ENCODE measurements around the gene PODXL2.

PODXL2 gene

DNA sequence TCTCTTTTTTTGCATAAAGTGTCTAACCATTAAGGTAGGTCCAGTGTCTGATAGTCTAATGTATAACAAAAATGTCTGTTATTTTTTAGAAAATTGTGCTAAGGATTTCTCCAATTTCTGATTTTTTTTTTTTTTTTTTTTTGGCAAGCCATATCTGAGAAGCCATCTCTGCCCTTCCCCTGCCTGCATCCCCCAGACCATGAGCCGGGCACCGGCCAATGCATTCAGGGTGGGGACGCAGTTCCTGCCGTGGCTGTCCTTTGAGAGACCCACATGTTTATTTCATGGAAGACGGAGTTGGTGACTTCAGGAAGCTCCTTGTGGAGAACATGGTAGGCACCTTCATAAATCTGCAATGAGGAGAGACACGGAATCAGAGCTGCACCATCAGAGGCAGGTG, 63.0 kb downstream of the PODXL2 start:
- TF ChIP-seq, protein P1, sequence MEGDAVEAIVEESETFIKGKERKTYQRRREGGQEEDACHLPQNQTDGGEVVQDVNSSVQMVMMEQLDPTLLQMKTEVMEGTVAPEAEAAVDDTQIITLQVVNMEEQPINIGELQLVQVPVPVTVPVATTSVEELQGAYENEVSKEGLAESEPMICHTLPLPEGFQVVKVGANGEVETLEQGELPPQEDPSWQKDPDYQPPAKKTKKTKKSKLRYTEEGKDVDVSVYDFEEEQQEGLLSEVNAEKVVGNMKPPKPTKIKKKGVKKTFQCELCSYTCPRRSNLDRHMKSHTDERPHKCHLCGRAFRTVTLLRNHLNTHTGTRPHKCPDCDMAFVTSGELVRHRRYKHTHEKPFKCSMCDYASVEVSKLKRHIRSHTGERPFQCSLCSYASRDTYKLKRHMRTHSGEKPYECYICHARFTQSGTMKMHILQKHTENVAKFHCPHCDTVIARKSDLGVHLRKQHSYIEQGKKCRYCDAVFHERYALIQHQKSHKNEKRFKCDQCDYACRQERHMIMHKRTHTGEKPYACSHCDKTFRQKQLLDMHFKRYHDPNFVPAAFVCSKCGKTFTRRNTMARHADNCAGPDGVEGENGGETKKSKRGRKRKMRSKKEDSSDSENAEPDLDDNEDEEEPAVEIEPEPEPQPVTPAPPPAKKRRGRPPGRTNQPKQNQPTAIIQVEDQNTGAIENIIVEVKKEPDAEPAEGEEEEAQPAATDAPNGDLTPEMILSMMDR (IDR thresholded peaks at IDR 0.05; ENCODE audit: insufficient read depth, low read length, poor library complexity, severe bottlenecking) = no peak
- H3K27me3 ChIP-seq (replicated peaks; ENCODE audit: control insufficient read depth, insufficient read depth, low read length) = no peaks in the 10 kb centered on the region
- peaks cover 39% of the 10 kb centered on the region for H3K36me3 ChIP-seq (ENCODE audit: control insufficient read depth, insufficient read depth, low read length)
- H3K4me3 ChIP-seq (replicated peaks; ENCODE audit: low read depth, low read length) = no peak overlapping the region
- no peak for DNase-seq (ENCODE audit: extremely low read depth, insufficient read length)

DNA sequence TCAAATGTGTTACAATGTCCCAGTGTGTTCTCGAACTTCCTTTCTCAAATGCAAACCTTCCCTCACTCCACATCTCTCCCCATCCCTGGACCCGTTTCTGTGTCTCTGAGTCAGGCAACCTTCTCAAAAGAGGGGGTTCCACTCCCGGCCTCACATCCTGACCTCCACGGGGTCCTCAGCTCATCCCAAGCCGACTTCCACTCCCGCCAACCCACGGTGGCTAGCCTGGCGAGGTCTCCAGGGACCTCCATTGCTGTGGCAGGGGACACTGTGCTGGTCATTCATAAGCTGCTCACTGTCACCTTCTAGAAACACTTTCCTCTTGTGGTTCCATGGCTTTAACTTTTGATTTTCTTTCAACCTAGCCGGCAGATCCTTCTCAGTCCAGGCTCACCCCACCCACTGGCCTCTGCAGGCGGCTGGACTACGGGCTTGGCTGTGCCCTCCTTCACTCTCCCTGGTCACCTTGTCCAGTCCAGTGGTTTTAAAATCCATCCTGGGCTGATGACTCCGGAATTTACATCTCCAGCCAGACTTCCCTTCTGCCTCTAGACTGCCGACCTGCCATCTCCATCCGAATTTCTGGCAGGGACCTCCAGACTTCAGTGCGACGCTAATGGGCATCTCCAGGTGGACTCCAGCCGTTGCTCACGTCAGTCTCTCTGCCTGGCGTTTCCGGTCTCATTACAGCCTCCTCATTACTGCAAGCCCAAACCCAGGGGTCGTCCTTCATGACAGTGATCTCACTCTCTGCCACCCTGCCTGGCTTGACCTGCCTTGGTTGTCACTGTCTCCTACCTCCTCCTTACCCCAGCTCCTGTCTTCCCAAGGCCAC, 63.7 kb downstream of the PODXL2 start:
- no peak for DNase-seq (ENCODE audit: extremely low read depth, insufficient read length)
- peaks cover 39% of the 10 kb centered on the region for H3K36me3 ChIP-seq (ENCODE audit: control insufficient read depth, insufficient read depth, low read length)
- TF ChIP-seq, protein P1 (IDR thresholded peaks at IDR 0.05; ENCODE audit: insufficient read depth, low read length, poor library complexity, severe bottlenecking) = no peak
- H3K4me3 ChIP-seq (replicated peaks; ENCODE audit: low read depth, low read length) = no peak overlapping the region
- no peaks in the 10 kb centered on the region for H3K27me3 ChIP-seq (replicated peaks; ENCODE audit: control insufficient read depth, insufficient read depth, low read length)

DNA sequence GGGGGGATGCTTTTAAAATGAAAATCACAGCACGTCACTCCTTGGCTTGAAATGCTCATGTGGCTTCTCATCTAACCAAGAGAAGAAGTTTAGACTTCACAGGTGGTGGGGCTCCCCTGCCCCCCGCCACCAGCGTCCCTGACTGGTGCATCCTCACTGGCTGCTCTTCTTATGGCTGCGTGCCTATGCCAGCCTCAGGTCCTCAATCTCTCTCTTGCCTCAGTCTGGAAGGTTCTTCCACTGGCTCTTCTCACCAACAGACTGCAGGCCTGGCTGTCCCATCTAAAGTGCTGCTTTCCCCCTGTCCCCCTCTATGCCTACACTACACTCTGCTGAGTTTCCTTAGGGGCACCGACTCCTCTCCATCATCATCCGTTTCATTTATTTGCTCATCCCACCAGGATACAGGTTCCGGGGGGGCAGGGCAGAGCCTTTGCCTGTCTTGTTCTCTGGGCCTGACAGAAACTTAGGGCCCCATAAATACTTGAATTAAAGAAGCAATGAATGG, 64.4 kb downstream of the PODXL2 start:
- DNase-seq (ENCODE audit: extremely low read depth, insufficient read length) = no peak
- TF ChIP-seq, protein P1 (IDR thresholded peaks at IDR 0.05; ENCODE audit: insufficient read depth, low read length, poor library complexity, severe bottlenecking) = no peak
- H3K4me3 ChIP-seq (replicated peaks; ENCODE audit: low read depth, low read length) = no peak overlapping the region
- H3K27me3 ChIP-seq (replicated peaks; ENCODE audit: control insufficient read depth, insufficient read depth, low read length) = no peaks in the 10 kb centered on the region
- peaks cover 41% of the 10 kb centered on the region for H3K36me3 ChIP-seq (ENCODE audit: control insufficient read depth, insufficient read depth, low read length)

DNA sequence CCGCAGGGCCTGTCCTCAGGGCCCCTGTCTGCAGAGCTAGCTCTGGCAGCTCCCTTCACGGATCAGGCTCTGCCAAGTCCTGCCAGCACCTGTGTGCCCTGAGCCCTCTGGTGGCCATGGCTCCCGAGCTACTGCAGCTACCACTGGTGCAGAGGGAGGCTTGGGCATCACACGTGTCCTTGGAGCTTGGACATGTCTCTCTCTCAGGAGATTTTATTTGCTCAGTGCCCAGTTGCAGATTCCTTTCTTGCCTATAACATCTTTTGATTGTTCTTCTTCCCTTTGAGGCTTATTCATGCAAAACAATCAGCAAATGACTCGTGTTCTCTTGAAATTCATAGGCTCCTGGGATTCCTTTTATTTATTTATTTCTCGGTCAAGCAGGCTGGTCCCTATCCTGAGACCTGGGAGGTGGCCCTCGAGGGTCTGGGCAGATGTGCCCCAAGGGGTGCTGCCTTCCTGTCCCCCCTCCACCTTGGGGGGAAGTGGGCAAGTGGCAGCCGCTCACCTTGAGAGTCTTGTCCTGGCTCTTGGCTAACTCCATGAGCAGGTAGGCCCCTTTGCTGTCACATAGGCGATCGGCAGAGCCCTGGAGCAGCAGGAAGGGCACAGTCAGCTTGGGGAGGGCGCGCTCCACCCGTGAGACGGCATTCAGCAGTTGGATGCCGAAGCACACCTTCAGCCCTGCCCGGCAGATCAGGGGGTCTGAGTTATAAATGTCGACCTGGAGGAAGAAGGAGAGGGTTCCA, 65.7 kb downstream of the PODXL2 start:
- no peak for DNase-seq (ENCODE audit: extremely low read depth, insufficient read length)
- no peaks in the 10 kb centered on the region for H3K27me3 ChIP-seq (replicated peaks; ENCODE audit: control insufficient read depth, insufficient read depth, low read length)
- TF ChIP-seq, protein P1 (IDR thresholded peaks at IDR 0.05; ENCODE audit: insufficient read depth, low read length, poor library complexity, severe bottlenecking) = peak; percentile 45
- no peak overlapping the region for H3K4me3 ChIP-seq (replicated peaks; ENCODE audit: low read depth, low read length)
- H3K36me3 ChIP-seq (ENCODE audit: control insufficient read depth, insufficient read depth, low read length) = peaks cover 44% of the 10 kb centered on the region

DNA sequence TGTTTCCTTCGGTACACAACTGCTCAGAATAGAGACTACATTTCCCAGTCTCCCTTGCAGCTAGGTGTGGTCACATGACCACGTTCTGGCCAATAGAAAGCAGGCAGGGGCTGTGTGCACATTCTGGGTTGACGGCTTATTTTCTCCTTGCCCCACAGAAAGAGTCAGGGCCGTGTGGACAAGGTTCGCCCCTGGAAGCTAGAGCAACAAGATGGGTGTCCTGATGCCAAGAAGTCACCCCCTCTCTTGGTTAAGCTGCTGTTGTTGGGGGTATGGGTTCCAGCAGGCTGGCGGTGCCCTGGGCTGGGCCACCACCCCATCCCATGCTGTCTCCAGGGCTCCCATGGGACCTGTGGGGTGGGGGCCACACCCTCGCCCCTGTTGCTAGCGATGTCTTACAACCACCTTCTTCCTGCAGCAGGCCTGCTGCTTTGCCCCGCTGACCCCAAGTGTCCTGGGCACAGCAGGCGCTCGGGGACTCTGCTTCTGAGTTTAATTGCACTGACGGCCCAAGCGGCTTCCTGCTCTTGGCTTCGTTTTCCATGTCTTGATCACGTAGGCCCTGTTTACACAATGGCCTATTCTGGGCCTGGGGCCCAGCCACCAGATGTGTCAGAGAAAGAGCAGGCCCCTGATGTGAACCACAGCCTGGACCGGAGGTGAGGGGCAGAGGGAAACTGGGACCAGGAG, 68.7 kb downstream of the PODXL2 start:
- no peak overlapping the region for H3K4me3 ChIP-seq (replicated peaks; ENCODE audit: low read depth, low read length)
- H3K27me3 ChIP-seq (replicated peaks; ENCODE audit: control insufficient read depth, insufficient read depth, low read length) = no peaks in the 10 kb centered on the region
- peaks cover 41% of the 10 kb centered on the region for H3K36me3 ChIP-seq (ENCODE audit: control insufficient read depth, insufficient read depth, low read length)
- TF ChIP-seq, protein P1 (IDR thresholded peaks at IDR 0.05; ENCODE audit: insufficient read depth, low read length, poor library complexity, severe bottlenecking) = no peak
- no peak for DNase-seq (ENCODE audit: extremely low read depth, insufficient read length)
